ENCODE data around the gene RANBP10.

DNA sequence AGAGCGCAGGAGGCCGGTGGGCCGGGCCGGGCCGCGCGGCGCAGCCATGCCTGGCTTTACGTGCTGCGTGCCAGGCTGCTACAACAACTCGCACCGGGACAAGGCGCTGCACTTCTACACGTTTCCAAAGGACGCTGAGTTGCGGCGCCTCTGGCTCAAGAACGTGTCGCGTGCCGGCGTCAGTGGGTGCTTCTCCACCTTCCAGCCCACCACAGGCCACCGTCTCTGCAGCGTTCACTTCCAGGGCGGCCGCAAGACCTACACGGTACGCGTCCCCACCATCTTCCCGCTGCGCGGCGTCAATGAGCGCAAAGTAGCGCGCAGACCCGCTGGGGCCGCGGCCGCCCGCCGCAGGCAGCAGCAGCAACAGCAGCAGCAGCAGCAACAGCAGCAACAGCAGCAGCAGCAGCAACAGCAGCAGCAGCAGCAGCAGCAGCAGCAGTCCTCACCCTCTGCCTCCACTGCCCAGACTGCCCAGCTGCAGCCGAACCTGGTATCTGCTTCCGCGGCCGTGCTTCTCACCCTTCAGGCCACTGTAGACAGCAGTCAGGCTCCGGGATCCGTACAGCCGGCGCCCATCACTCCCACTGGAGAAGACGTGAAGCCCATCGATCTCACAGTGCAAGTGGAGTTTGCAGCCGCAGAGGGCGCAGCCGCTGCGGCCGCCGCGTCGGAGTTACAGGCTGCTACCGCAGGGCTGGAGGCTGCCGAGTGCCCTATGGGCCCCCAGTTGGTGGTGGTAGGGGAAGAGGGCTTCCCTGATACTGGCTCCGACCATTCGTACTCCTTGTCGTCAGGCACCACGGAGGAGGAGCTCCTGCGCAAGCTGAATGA is 36.4 kb upstream of the RANBP10 start:
- TF ChIP-seq, protein P1, sequence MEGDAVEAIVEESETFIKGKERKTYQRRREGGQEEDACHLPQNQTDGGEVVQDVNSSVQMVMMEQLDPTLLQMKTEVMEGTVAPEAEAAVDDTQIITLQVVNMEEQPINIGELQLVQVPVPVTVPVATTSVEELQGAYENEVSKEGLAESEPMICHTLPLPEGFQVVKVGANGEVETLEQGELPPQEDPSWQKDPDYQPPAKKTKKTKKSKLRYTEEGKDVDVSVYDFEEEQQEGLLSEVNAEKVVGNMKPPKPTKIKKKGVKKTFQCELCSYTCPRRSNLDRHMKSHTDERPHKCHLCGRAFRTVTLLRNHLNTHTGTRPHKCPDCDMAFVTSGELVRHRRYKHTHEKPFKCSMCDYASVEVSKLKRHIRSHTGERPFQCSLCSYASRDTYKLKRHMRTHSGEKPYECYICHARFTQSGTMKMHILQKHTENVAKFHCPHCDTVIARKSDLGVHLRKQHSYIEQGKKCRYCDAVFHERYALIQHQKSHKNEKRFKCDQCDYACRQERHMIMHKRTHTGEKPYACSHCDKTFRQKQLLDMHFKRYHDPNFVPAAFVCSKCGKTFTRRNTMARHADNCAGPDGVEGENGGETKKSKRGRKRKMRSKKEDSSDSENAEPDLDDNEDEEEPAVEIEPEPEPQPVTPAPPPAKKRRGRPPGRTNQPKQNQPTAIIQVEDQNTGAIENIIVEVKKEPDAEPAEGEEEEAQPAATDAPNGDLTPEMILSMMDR (conservative IDR thresholded peaks at IDR 0.05) = no peak; the same call in 1 of the 2 replicates
- TF ChIP-seq ZFX (IDR thresholded peaks at IDR 0.05) = peak; percentile 78
